IMR-90 (cell line): ENCODE data around the gene ERRFI1. TPM values are rescaled to one million over a fixed set of nuclear protein-coding genes. Genes with fewer than 3 reads are reported as not detected.

Experiments used
- ATAC-seq: fragments of 200-7000 bp; cut with Tn5 transposase; 2 replicates; pipeline ENCODE4 v1.9.1; 2020; ENCODE audit warnings: low read depth, mild to moderate bottlenecking, moderate library complexity
- BruUV-seq: library from RNA; stranded (reverse); fragments of 400-500 nt; replicated peaks from 2 replicates; lab custom pipeline; 2021; lab: Mats Ljungman, UMichigan
- CTCF ChIA-PET: fragments of 300-600 bp; formaldehyde crosslinking; extraction: SDS; loops from one replicate; lab custom pipeline; 2021; ENCODE audit warnings: antibody characterized with exemption; lab: Yijun Ruan, JAX
- POLR2A ChIA-PET: fragments of 300-600 bp; sonication (Branson Sonifier 250); formaldehyde crosslinking; loops from one replicate; lab custom pipeline; 2022; ENCODE audit warnings: antibody characterized with exemption; ENCODE audit not compliant: unreplicated experiment; lab: Charles Lee
- DNase-seq: peaks from one replicate; pipeline ENCODE4 v3.0.0; 2013
- H2AFZ ChIP-seq: replicated peaks from 2 replicates; pipeline ENCODE3; 2013; ENCODE audit warnings: low read length, mild to moderate bottlenecking; ENCODE audit not compliant: poor library complexity
- H2AK5ac ChIP-seq: 2 replicates; pipeline ENCODE4 v1.6.1; 2013; ENCODE audit warnings: low read depth, low read length, inconsistent platforms
- H2AK9ac ChIP-seq: replicated peaks from 2 replicates; pipeline ENCODE3; 2013; ENCODE audit warnings: mild to moderate bottlenecking, low read depth, low read length, moderate library complexity; ENCODE audit not compliant: poor library complexity
- H2BK120ac ChIP-seq: 2 replicates; pipeline ENCODE4 v1.6.1; 2013; ENCODE audit warnings: low read depth, low read length, inconsistent platforms
- H2BK15ac ChIP-seq: 3 replicates; pipeline ENCODE4 v1.6.1; 2013; ENCODE audit warnings: low read depth, low read length, inconsistent platforms
- H2BK20ac ChIP-seq: 2 replicates; pipeline ENCODE4 v1.6.1; 2013; ENCODE audit warnings: low read depth, mild to moderate bottlenecking, inconsistent platforms, low read length, moderate library complexity
- H2BK5ac ChIP-seq: 2 replicates; pipeline ENCODE4 v1.6.1; 2013; ENCODE audit warnings: mild to moderate bottlenecking, low read depth, low read length, inconsistent platforms; ENCODE audit not compliant: poor library complexity, severe bottlenecking
- H3K14ac ChIP-seq: replicated peaks from 2 replicates; pipeline ENCODE4 v1.6.1; 2013; ENCODE audit warnings: low read depth, low read length, inconsistent platforms
- H3K18ac ChIP-seq: 2 replicates; pipeline ENCODE4 v1.6.1; 2013; ENCODE audit warnings: low read depth, low read length, control low read depth
- H3K23ac ChIP-seq: 2 replicates; pipeline ENCODE4 v1.6.1; 2013; ENCODE audit warnings: low read depth, low read length, inconsistent platforms
- H3K27ac ChIP-seq: 2 replicates; pipeline ENCODE4 v1.5.1; 2013; ENCODE audit warnings: mild to moderate bottlenecking, control low read depth, low read length; ENCODE audit not compliant: insufficient read depth
- H3K27me3 ChIP-seq: 2 replicates; pipeline ENCODE4 v1.6.1; 2013; ENCODE audit warnings: low read length; ENCODE audit not compliant: control insufficient read depth, insufficient read depth
- H3K36me3 ChIP-seq: 2 replicates; pipeline ENCODE4 v1.6.1; 2013; ENCODE audit warnings: low read length, mixed read lengths; ENCODE audit not compliant: control insufficient read depth, insufficient read depth
- H3K4ac ChIP-seq: 2 replicates; pipeline ENCODE4 v1.6.1; 2013; ENCODE audit warnings: low read depth, low read length, inconsistent platforms
- H3K4me1 ChIP-seq: 2 replicates; pipeline ENCODE4 v1.6.1; 2013; ENCODE audit warnings: low read length, mixed read lengths; ENCODE audit not compliant: control insufficient read depth, insufficient read depth
- H3K4me2 ChIP-seq: 2 replicates; pipeline ENCODE4 v1.6.1; 2013; ENCODE audit warnings: low read depth, mild to moderate bottlenecking, control low read depth, low read length, moderate library complexity
- H3K4me3 ChIP-seq: 2 replicates; pipeline ENCODE4 v1.5.1; 2013; ENCODE audit warnings: low read depth, mild to moderate bottlenecking, control low read depth, low read length, moderate library complexity; ENCODE audit not compliant: insufficient read depth
- H3K56ac ChIP-seq: 2 replicates; pipeline ENCODE4 v1.6.1; 2013; ENCODE audit warnings: low read length, inconsistent platforms; ENCODE audit not compliant: insufficient read depth; ENCODE audit errors: extremely low read depth
- H3K79me1 ChIP-seq, 2 experiments: 2 replicates each; pipeline ENCODE4 v1.6.1; 2013; ENCODE audit warnings: low read length in 2 of 2, inconsistent platforms in 1 of 2, low read depth in 1 of 2
- H3K9ac ChIP-seq: 2 replicates; pipeline ENCODE4 v1.6.1; 2013; ENCODE audit warnings: low read depth, low read length, control low read depth
- H3K9me1 ChIP-seq: 2 replicates; pipeline ENCODE4 v1.6.1; 2013; ENCODE audit warnings: low read length, inconsistent platforms; ENCODE audit not compliant: insufficient read depth
- H3K9me3 ChIP-seq: 2 replicates; pipeline ENCODE4 v1.6.1; 2013; ENCODE audit warnings: low read length; ENCODE audit not compliant: control insufficient read depth, insufficient read depth
- H4K20me1 ChIP-seq: 2 replicates; pipeline ENCODE4 v1.6.1; 2013; ENCODE audit warnings: low read length, inconsistent platforms; ENCODE audit not compliant: insufficient read depth
- H4K5ac ChIP-seq: 2 replicates; pipeline ENCODE4 v1.6.1; 2013; ENCODE audit warnings: mild to moderate bottlenecking, low read depth, low read length, control low read depth
- H4K8ac ChIP-seq, 2 experiments: 2 replicates each; pipeline ENCODE4 v1.6.1; 2013; ENCODE audit warnings: low read depth in 2 of 2, low read length in 2 of 2, control low read depth in 1 of 2, inconsistent platforms in 1 of 2
- H4K91ac ChIP-seq: 2 replicates; pipeline ENCODE4 v1.6.1; 2013; ENCODE audit warnings: low read depth, low read length, inconsistent platforms; ENCODE audit not compliant: insufficient read depth
- BHLHE40 ChIP-seq: fragments of 150-350 bp; IDR thresholded peaks from 2 replicates; pipeline ENCODE4 v1.6.1; 2016; ENCODE audit warnings: mild to moderate bottlenecking, low read depth, low read length
- CEBPB ChIP-seq: IDR thresholded peaks from 2 replicates; pipeline ENCODE4 v1.6.1; 2012; ENCODE audit warnings: low read depth, low read length, improper control_type of control experiment
- CHD1 ChIP-seq: IDR thresholded peaks from 2 replicates; pipeline ENCODE4 v1.6.1; 2012; ENCODE audit warnings: low read depth, low read length, improper control_type of control experiment
- FOS ChIP-seq: fragments of 150-350 bp; IDR thresholded peaks from 2 replicates; pipeline ENCODE4 v1.6.1; 2016; ENCODE audit warnings: low read depth, low read length
- MAFK ChIP-seq: IDR thresholded peaks from 2 replicates; pipeline ENCODE4 v1.6.1; 2012; ENCODE audit warnings: low read depth, low read length, improper control_type of control experiment
- MAZ ChIP-seq: IDR thresholded peaks from 2 replicates; pipeline ENCODE4 v1.6.1; 2012; ENCODE audit warnings: low read depth, mild to moderate bottlenecking, low read length, improper control_type of control experiment, moderate library complexity, borderline replicate concordance
- MXI1 ChIP-seq: IDR thresholded peaks from 2 replicates; pipeline ENCODE4 v1.6.1; 2012; ENCODE audit warnings: low read depth, mild to moderate bottlenecking, low read length, moderate library complexity, borderline replicate concordance
- NFE2L2 ChIP-seq: fragments of 150-350 bp; IDR thresholded peaks from 2 replicates; pipeline ENCODE4 v1.6.1; 2016; ENCODE audit warnings: low read depth, mild to moderate bottlenecking, low read length
- POLR2A ChIP-seq: IDR thresholded peaks from 2 replicates; pipeline ENCODE4 v1.6.1; 2012; ENCODE audit warnings: mild to moderate bottlenecking, low read depth, low read length
- RAD21 ChIP-seq: IDR thresholded peaks from 2 replicates; pipeline ENCODE4 v1.6.1; 2012; ENCODE audit warnings: low read length, improper control_type of control experiment
- RCOR1 ChIP-seq: IDR thresholded peaks from 2 replicates; pipeline ENCODE4 v1.6.1; 2012; ENCODE audit warnings: mild to moderate bottlenecking, low read length, improper control_type of control experiment; ENCODE audit not compliant: insufficient replicate concordance
- RFX5 ChIP-seq: IDR thresholded peaks from 2 replicates; pipeline ENCODE4 v1.8.0; 2012; ENCODE audit warnings: low read depth, mild to moderate bottlenecking, low read length, moderate library complexity
- SMC3 ChIP-seq: fragments of 150-350 bp; IDR thresholded peaks from 2 replicates; pipeline ENCODE4 v1.6.1; 2016; ENCODE audit warnings: low read depth, mild to moderate bottlenecking, antibody characterized with exemption, low read length, moderate library complexity
- WGBS, 2 experiments: methylation state at CpG; one replicate each; pipeline versions ENCODE4 v1.1.5 to v1.1.7; 2013; ENCODE audit warnings: missing lambda C conversion rate in 2 of 2; ENCODE audit not compliant: insufficient read length in 1 of 2; ENCODE audit errors: extremely low coverage in 2 of 2; 5-methylcytosine and 5-hydroxymethylcytosine counted together
- dilution Hi-C: fragments of 300-500 bp; cut with HindIII; formaldehyde crosslinking; loops from one replicate; pipeline ENCODE4 v1.14.3; 2018; ENCODE audit warnings: low sequenced_read_pairs; ENCODE audit not compliant: unreplicated experiment
- in situ Hi-C: fragments of 300-500 bp; cut with MboI; formaldehyde crosslinking; loops from 3 replicates; pipeline ENCODE4 v1.14.3; 2019; ENCODE audit warnings: low sequenced_read_pairs, inconsistent platforms, mixed read lengths
- intact Hi-C: fragments of 100-400 bp; cut with micrococcal nuclease; formaldehyde crosslinking; loops from 2 replicates; pipeline ENCODE4 v1.10.0; 2022
- polyA plus RNA-seq, 3 experiments: library from polyadenylated mRNA; depleted of rRNA; stranded (reverse); fragments of >200 nt; gene quantifications; 2 replicates each; pipeline ENCODE4 v1.2.3, GENCODE V29; 2012; ENCODE audit warnings: low replicate concordance in 1 of 3
- total RNA-seq: library from RNA; depleted of rRNA; stranded (reverse); fragments of >200 nt; gene quantifications from 2 replicates; pipeline ENCODE4 v1.2.3, GENCODE V29; 2012
- TF ChIP-seq, protein P1 (sequence below): fragments of 150-350 bp; IDR thresholded peaks from 2 replicates; pipeline ENCODE4 v1.6.1; 2017; ENCODE audit warnings: mild to moderate bottlenecking, antibody characterized with exemption, low read length, low read depth
- TF ChIP-seq, protein P2 (sequence below): conservative IDR thresholded peaks from 2 replicates; pipeline ENCODE4 v1.5.1; 2012; ENCODE audit warnings: mild to moderate bottlenecking, low read depth, low read length, improper control_type of control experiment

Gene ERRFI1
- total and polyA plus RNA-seq, 2 of the 4 experiments (the other 2 are of a cell fraction): 101 to 145 TPM

DNA sequence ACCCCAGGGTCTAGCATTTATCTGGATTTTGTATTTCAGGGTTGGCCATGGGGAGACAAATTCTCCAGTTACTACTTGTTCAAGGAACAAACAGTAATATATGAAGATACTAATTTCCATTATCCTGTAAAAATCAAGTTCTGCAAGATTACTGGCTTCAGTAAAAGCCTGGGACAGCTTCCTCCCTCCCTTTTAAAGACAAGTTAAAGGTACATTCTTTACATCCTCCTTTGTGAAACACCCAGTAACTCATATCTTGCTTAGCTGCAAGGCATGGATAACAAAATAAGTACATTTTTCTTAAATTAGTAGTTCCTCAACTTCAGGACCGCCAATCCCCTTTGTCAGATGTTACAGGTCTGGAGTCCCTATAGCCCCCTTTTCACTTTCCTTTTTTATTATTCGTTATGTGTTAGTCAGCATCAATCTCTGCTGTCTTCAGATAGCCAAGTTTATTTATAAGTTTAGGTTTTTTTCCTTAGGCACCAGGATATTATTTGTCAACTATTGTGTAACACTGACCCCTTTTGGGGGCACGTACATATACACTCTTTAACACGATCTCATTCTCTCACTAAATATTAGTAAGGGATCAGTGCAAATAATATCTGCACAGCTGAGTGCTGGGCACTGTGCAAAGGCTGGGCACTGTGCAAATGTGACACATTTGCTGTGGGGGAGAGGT, 9.8 kb downstream of the ERRFI1 start:
- Histone ChIP-seq H3K4me1 (peaks cover 20% of the 10 kb centered on the region), H4K8ac (no peak overlapping the region), H4K20me1 (peaks cover 89% of the 10 kb centered on the region), H2AFZ (no peak overlapping the region), H3K9me3 (no peaks in the 10 kb centered on the region), H2BK5ac (peak overlapping the region; percentile 11), H3K9ac (no peak overlapping the region), H3K4me3 (no peak overlapping the region), H3K56ac (no peak overlapping the region), H3K36me3 (peaks cover 27% of the 10 kb centered on the region), H3K14ac (no peak overlapping the region), H3K79me1 (peaks cover 31 to 80% of the 10 kb centered on the region in 2 experiments; a peak in 3 of 4 replicates), H3K27me3 (no peaks in the 10 kb centered on the region), H3K4me2 (peak overlapping the region; percentile 39), H2BK15ac (no peak overlapping the region), H2BK20ac (no peak overlapping the region), H3K23ac (no peak overlapping the region), H4K5ac (no peak overlapping the region), H3K18ac (no peak overlapping the region), H2AK9ac (no peak overlapping the region), H4K91ac (no peak overlapping the region), H3K4ac (no peak overlapping the region), H3K9me1 (peaks cover 6% of the 10 kb centered on the region; the same call in 1 of the 2 replicates), H2BK120ac (no peak overlapping the region), H3K27ac (no peak overlapping the region), H2AK5ac (no peak overlapping the region)
- BruUV-seq: no TSS peak
- ChIA-PET POLR2A (interaction anchor here (0.6 kb wide), 1 partner anchor 185 kb away, joined by 5 read pairs; no protein-coding TSS in a partner anchor), CTCF (interaction anchor here (0.6 to 6.7 kb wide), 6 partner anchors 32 to 848 kb away, joined by 3 to 27 read pairs (median 6); no protein-coding TSS in a partner anchor)
- no CpG with 5 or more reads among the region's 4 CpGs for WGBS, 2 experiments
- in situ Hi-C loops (loop anchor here (5.0 kb wide), 2 partner anchors 39 to 296 kb away; no protein-coding TSS in a partner anchor), dilution Hi-C loops (loop anchor here (25.0 kb wide), 1 partner anchor 296 kb away; the partner anchor contains the start of gene SLC45A1), intact Hi-C loops (no loop called here)
- ATAC-seq (no peak), DNase-seq (no peak)
- no peak for TF ChIP-seq RAD21
- TF ChIP-seq CEBPB: peak; percentile 82
- TF ChIP-seq, protein P1, sequence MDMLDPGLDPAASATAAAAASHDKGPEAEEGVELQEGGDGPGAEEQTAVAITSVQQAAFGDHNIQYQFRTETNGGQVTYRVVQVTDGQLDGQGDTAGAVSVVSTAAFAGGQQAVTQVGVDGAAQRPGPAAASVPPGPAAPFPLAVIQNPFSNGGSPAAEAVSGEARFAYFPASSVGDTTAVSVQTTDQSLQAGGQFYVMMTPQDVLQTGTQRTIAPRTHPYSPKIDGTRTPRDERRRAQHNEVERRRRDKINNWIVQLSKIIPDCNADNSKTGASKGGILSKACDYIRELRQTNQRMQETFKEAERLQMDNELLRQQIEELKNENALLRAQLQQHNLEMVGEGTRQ: no peak
- TF ChIP-seq, protein P2, sequence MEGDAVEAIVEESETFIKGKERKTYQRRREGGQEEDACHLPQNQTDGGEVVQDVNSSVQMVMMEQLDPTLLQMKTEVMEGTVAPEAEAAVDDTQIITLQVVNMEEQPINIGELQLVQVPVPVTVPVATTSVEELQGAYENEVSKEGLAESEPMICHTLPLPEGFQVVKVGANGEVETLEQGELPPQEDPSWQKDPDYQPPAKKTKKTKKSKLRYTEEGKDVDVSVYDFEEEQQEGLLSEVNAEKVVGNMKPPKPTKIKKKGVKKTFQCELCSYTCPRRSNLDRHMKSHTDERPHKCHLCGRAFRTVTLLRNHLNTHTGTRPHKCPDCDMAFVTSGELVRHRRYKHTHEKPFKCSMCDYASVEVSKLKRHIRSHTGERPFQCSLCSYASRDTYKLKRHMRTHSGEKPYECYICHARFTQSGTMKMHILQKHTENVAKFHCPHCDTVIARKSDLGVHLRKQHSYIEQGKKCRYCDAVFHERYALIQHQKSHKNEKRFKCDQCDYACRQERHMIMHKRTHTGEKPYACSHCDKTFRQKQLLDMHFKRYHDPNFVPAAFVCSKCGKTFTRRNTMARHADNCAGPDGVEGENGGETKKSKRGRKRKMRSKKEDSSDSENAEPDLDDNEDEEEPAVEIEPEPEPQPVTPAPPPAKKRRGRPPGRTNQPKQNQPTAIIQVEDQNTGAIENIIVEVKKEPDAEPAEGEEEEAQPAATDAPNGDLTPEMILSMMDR: 0 out of 2 replicates have a peak, but pooled peaks have one; percentile 3
- TF ChIP-seq POLR2A: peak; percentile 70
- no peak for TF ChIP-seq SMC3
- no peak for TF ChIP-seq MXI1
- no peak for TF ChIP-seq BHLHE40
- TF ChIP-seq NFE2L2: no peak
- TF ChIP-seq MAFK: no peak
- no peak for TF ChIP-seq MAZ
- TF ChIP-seq RCOR1: no peak
- no peak for TF ChIP-seq CHD1
- no peak for TF ChIP-seq RFX5
- no peak for TF ChIP-seq FOS
